A172 (cell line): ENCODE data around the gene PIERCE2. TPM values are rescaled to one million over a fixed set of nuclear protein-coding genes. Genes with fewer than 3 reads are reported as not detected.
A peak's percentile ranks its signal among the peaks of the same experiment; 100 is the strongest.
"Not testable (repeated sequence)": the region's sequence is repeated elsewhere in the genome, so short reads cannot be mapped to it uniquely, and the experiment has no call there.

Experiments
- DNase-seq: peaks from one replicate; pipeline ENCODE4 v3.0.0-alpha.2; 2015; ENCODE audit warnings: low spot score
- total RNA-seq: library from RNA; depleted of rRNA; stranded (reverse); fragments of >200 nt; shearing (Covaris generic); gene quantifications from 2 replicates; pipeline ENCODE4 v1.2.3, GENCODE V29; 2014; rRNA removed

The PIERCE2 gene, protein sequence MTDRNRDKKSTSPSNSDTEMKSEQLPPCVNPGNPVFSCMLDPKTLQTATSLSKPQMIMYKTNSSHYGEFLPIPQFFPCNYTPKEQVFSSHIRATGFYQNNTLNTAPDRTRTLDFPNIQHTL
- 1.0 and 10.1 TPM in 2 replicates for total RNA-seq

DNA sequence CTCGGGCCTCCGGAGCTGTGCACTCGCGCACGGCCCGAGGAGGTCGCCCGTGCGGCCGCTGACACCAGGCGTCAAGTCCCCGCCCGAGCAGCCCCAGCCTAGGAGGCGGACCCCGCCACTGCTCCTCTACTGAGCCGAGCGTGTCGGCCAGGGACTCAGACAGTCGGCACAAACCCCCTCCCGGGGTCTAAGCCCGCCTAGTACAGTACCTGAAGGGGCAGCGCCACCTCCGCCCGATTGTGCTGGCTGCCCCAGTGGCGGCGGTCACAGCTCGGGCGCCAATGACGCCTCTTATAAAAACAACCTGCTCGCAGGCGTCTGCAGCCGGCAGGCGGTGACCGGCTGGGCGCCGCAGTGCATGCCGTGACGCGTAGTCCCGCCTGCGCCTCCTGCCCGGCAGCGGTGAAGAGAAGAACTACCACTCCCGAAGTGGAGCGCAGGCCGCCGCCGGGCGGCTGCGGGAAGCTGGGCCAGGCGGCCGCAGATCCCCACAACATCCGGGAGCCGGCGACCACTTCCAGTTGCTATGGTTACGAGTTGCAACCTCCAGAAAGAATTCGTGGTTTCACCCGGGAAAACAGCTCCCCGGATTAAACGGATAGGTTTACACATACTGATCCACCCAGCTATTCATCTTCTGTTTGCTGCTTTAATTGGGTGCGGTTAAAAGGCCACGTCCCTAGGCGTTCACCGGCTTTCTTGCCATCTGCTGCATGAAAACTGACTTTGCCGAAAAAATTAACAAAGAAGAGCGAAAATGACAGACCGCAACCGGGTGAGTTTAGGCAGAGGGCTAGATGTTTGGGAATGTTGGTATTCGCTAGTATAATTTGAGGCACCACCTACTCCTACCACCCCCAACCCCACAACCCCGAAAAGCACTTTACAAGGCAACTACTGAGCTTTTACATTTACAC lies at the start of gene PIERCE2, which contains the start of gene CCPG1:
TSS of gene PIERCE2 (plus strand) at position 484 of the 917 bp plus-strand sequence. CDS start at position 758, 274 bp downstream.
TSS of gene CCPG1 (minus strand) at position 348 of the 917 bp plus-strand sequence. CDS start 18,935 bp downstream, outside the sequence.
- DNase-seq: peak; percentile 89

DNA sequence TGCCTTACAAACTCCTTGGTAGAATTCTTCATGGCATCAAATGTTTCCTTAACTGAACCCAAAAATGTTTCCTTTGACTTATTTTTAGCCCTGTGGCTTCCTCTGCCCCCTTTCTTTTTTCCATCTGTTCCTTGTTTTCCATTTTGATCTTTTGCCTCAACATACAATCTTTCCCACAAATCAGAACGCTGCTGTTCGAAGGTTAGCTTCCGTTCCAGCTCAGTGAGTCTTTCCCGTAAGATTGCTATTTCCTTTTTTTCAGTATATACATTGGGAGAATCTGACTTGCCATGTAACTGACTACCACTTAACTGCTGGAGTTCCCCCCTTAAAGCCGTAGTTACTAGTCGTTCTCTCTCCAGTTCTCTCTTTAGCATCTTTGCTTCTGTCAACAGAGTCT lies 48.0 kb upstream of the PIERCE2 start:
- DNase-seq: no peak

DNA sequence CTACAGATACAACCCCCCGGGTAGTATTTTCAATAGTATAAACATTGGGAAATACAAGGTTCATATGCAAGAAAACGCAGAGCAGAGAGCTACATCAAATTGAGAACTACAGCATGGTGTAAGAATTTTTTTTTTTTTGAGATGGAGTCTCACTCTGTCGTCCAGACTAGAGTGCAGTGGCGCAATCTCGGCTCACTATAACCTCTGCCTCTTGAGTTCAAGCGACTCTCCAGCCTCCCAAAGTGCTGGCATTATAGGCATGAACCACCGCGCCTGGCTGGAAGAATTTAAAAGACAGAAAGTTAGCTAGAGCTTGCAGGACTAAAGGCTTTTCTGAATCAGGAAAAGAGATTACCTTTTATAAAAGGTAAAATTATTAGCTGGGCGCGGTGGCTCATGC lies 47.2 kb upstream of the PIERCE2 start:
- DNase-seq: no peak

DNA sequence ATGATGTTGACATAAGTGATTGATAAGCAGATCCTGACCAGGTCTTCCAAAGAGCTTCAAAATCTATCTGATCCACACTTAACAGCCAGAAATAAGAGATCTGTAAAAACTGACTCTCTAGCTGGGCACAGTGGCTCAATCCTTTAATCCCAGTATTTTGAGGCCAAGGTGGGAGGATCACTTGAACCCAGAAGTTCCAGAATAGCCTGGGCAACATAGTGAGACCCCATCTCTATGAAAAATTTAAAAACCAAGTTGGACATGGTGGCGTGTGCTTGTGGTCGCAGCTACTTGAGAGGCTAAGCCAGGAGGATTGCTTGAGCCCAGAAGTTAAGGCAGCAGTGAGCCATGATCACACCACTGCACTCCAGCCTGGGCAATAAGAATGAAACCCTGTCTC lies 45.7 kb upstream of the PIERCE2 start:
- DNase-seq: no peak

DNA sequence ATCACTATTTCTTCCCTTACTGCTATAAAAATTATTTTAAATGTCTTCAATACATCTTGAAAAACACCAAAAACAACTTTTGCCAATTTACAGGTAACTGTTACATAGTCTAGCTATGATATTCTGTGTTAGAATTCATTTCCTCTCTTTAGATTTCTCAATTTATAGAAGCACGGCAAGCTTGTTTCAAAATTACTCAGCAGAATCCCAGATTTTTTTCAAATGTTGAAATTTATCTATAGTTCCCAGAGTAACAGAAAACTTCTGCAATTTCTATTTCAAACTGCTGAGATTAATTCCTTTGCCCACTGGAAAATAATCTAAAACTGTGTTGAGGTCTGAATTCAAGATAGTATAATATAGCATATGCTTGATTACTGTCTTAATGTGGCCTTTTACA lies 41.3 kb upstream of the PIERCE2 start:
- DNase-seq: no peak

DNA sequence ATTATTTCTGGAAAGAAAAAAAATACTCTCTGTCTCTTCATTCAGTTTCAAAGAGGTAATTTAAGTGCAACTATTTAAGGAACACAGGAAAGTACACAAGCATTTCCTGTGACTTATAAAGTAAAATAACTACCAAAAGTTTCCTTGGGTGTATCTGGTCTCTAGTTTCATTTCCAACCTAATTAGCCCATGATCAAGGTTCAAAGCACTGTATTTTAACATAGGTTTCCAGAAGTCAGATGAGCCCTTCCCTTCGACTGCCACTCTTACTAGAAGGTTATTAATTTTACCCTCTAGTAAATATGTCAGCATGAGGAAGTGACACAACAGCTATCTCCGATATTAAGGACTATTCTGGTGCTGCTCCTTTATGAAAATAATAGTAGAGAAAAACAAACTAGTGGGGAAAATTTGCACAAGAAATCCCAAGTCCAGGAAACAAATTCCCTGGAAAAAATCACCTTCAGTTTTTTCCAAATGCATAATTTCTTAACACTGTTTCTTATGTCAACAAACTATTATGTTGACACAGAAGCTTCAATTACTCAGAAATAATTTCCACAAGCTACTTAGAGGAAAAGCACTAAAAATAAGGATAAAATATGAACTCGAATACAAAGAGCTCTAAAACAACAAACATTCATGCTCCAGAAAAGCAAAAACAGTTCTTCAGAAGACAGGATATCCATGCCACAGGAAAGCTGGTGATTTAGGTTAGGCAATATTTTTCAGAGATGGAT lies 35.4 kb upstream of the PIERCE2 start:
- DNase-seq: no peak

DNA sequence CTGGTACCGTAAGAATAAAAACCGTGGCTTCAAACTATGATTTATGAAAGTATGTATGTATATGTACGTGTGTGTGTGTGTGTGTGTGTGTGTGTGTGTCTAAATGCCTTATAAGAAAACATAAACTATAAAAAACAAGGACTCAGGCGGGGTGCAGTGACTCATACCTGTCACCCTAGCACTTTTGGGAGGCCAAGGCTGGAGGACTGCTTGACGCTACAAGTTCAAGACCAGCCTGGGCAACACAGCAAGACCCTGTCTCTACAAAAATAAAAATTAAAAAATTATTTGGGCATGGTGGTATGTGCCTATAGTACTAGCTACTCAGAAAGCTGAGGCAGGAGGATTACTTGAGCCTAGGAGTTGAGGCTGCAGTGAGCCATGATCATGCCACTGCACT lies 29.2 kb upstream of the PIERCE2 start:
- no peak for DNase-seq

DNA sequence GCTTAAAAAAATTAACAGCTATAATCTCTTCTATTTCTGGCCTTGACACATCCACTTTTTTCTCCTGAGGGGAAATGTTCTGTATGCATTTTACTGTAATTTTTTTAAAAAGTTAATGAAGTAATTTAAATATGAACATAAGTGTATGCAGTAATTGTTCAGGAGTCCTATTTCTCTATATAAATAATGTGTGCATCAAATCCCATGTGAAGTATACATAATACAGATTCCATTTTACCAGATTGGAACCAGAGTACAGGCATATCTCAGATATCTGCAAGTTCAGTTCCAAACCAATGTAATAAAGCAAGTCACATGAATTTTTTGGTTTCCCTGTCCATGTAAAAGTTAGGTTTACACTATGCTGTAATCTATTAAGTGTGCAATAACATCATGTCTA lies 26.7 kb upstream of the PIERCE2 start:
- no peak for DNase-seq

DNA sequence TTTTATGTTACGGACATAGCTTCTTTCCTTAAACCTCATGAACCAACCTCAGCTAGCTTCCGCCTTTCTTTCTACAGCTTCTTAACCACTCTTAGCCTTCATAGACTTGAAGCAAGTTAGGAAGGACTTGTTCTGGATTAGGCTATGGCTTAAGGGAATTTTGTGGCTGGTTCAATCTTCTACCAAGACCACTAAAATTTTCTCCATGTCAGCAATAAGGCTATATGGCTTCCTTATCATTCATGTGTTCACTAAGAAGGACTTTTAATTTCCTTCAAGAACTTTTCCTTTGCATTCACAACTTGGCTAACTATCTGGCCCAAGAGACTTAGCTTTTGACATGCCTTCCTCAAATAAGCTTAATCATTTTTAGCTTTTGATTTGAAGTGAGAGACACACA lies 24.6 kb upstream of the PIERCE2 start:
- DNase-seq: no peak

DNA sequence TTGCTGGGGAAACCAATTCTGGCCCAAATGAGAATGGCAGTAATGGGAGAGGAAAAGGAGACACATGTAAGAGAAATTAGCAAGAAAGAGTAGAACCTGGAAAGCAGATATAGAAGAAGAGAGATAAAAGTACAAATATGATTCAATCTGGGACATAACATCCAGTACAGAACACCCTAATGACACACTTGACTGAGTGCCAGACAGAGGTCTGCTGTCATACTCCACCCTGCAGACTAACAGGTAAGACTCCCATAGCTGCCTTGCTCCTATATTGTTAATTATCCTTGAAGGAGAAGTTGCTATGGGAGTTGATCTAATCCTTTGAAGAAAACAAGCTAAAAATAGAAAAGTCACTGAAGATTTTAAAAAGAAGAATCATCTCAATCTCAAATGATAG lies 21.3 kb upstream of the PIERCE2 start:
- no peak for DNase-seq

DNA sequence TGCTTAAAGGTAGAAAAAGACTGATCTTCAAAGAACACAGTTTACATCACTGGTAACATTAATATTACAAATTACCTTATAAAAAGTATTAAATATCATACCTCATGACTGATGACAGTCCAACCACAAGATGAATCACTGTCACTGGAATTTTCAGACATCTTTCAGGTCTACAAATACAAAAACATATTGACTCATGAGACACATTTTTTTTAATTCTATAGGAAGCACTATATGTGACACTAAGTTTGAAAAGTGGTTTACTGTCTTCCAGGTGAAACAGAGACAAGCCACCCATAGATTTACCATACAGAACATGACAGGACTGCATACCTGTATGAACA lies 19.1 kb upstream of the PIERCE2 start:
- DNase-seq: no peak

DNA sequence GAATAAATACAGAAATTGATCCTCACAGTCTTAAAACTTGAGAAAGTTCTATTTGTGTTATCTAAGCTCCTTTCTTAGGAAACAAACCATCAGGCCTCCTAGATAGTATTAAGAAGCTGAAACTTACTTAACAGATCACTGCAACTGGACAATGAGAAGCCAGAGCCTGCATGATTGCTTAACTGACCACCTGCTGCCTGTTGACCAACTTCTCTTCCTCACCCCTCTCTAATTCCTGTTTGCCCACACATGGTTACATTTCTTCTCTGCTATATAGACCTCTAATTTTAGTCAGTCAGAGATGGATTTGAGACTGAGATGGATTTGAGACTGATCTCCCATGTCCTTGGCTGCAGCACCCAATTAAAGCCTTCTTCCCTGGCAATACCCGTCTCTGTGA lies 13.6 kb upstream of the PIERCE2 start:
- DNase-seq: no peak

DNA sequence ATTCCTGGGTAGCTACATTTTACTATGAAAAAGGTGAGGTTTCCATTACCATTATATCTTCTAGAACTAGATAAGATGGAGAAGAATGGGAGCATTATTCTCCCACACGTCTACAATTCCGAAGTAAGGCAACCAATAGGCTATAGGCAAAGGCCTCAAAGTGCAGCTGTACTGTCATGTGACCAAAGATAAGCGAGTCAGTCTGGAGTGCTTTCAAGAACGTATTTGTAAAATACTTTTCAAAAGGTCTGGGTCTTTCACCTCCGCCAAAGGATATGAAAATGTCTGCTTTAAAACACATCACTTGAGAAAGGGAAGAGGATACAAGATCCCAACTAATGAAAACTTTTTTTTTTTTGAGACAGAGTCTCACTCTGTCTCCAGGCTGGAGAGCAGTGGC lies 10.1 kb upstream of the PIERCE2 start:
- DNase-seq: no peak

DNA sequence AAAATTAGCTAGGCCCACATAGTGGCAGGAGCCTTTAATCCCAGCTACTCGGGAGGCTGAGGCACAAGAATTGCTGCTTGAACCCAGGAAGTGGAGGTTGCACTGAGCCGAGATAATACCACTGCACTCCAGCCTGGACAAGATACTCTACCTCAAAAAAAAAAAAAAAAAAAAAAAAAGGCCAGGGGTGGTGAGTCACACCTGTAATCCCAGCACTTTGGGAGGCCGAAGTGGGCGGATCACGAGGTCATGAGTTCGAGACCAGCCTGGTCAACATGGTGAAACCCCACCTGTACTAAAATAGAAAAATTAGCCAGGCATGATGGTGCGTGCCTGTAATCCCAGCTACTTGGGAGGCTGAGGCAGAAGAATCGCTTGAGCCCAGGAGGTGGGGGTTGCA lies 8.2 kb upstream of the PIERCE2 start:
- DNase-seq: not testable (repeated sequence)

DNA sequence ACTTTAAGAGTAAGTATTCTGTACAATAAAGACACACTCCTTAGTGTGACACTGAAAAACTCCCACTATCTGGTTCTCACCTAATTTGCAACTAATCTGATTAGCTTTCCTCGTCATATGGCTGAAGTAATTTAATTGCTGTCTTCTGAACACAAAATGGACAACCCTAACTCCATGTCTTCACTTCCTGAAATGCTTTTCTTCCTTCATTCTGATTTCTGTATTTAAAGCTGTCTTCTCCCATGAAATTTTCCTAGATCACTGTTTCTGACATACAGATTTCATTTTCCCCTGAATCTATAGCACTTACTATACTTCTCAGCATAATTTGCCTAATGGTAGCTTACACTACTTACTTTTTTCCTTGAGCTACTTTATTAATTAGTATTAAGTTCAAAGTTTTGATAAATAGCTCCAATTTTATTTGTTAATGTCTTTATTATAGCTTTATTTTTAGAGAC lies 6.5 kb upstream of the PIERCE2 start:
- no peak for DNase-seq

DNA sequence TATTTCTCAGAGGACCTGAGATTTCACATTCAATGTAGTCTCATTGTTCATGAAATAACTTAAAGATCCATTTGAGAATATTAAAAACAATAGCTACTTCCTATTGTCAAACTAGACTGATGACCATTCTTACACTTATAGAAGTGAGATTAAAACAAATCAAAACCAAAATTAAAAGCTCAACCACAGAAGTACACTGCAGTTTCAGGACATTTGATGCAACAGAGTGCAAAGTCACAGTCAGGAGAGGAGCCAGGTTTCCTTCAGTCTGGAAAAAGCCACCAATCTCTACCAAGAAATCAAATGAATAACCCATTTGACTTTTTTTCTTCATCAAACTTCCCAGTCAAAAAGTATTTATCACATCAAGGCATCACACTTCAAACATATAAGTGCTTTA lies 5.6 kb upstream of the PIERCE2 start:
- no peak for DNase-seq

DNA sequence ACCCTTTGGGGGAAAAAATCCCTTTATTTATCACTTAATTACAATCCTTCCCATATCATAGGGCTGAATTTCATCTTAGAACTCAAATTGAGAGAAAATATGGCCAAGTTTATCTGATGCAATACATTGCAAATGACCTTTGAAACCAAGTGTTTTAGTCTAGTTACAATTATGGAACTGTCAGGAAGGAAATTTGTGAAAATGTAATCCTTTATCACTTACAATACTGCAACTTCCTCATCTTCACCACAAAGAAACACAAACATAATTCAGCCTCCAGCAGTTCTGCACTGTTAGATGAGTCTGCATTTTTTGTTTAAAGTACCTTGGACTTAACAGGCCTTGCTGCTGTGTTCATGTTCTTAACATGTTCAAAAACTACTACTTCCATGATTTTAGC lies 4.8 kb upstream of the PIERCE2 start:
- peak; percentile 27 for DNase-seq

DNA sequence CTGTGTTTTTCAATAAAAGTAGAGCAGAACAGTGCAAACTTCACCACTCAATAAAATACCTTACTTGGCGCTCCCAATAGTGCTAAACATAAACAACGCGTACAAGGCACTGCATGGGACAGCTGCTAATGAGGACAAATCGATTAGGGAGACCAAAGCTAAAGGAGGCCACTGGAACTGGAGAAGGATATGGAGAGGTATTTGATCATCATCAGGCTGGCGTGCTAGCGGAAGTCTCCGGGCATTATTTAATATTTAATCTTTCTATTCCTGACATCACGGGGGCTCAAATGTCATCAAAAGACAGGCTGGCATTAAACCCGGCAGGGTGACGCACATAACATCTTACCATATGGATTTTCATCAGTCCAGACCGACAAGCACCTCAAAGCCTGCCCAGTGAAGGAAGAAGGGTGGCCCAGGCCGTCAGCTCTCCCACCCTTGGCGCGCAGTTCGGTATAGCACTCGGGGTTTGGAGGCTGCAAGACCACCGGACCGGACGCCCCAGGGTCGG lies 740 bp upstream of the PIERCE2 start:
- peak; percentile 22 for DNase-seq

DNA sequence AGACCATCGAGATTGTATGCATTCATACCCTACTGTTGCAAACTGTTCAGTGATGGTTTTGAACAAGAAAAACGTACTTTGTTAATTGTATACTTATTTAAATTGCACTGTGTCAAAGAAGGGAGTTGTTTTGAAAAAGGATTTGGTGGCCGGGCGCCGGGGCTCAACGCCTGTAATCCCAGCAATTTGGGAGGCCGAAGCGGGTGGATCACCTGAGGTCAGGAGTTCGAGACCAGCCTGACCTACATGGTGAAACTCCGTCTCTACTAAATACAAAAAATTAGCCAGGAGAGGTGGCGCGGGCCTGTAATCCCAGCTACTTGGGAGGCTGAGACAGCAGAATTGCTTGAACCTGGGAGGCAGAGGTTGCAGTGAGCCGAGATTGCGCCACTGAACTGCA lies 681 bp downstream of the PIERCE2 start:
- DNase-seq: not testable (repeated sequence)

DNA sequence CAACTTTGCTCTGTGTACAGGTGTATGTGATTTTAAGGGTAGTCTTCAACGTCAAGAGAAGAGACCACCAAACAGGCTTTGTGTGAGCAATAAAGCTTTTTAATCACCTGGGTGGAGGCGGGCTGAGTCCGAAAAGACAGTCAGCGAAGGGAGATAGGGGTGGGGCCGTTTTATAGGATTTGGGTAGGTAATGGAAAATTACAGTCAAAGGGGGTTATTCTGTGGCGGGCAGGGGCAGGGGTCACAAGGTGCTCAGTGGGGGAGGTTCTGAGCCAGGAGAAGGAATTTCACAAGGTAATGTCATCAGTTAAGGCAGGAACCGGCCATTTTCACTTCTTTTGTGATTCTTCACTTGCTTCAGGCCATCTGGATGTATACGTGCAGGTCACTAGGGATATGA lies 9.4 kb downstream of the PIERCE2 start:
- DNase-seq: not testable (repeated sequence)

DNA sequence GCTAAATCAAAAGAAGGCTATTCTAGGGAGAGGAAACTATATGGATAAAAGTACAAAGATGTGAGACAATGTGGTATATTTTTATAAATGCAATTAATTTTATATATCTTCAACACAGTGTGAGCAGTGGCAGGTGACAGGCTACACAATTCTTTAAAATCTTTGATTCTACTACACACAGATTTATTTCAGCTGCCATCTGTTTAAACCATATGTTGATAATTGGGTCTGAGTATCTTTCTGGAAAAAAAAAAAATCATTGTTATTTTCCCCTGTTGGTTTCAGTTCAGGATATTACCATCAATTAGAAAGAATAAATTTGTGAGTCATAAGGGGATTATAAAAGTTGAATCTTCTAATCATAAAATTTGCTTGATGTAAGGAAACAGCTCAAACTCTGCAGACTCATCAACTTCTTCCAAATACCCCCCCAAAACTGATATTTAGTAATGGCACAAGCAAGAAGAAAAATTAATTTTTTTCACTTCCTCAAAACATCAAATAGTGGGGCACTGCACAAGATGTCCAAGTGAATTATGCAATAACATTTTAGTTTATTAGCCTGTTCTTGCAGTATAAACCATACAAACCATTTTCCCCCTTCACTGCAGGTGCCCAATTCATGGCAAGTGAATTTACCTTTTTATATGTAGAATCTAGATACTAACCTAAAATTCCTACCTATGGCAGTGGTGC lies 12.0 kb downstream of the PIERCE2 start:
- DNase-seq: no peak

DNA sequence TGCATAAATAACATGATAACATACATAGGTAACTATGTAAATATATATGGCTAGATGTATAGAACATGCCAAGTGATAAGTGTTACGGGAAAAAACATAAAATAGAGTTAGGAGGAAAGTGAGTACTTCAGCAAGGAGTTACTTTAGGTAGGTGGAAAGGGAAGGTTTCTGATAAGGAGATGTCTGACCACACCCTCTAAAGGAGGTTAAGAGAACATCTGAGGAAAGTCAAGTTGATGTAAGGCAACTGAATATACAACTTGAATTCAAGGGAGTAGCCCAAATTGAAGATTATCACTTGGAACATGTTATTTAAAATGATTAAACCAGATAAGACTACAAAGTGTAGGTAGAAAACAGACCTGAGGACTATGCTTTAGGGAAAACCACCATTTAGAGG lies 13.8 kb downstream of the PIERCE2 start:
- DNase-seq: no peak
